Breast epithelium (tissue), 4 donors: ENCODE data around the gene SLC39A11. TPM values are rescaled to one million over a fixed set of nuclear protein-coding genes. Genes with fewer than 3 reads are reported as not detected.

Experiments
- DNase-seq, 2 donors: peaks; one replicate each; pipeline ENCODE4 v3.0.0-alpha.2; 2019; ENCODE audit warnings: low spot score in 2 of 2
- H3K27ac ChIP-seq, 2 donors: fragments of 200-600 bp; sonication (generic) in 1 of 2; one replicate each; pipeline ENCODE4 v1.5.1; 2016 to 2019; ENCODE audit warnings: mild to moderate bottlenecking in 1 of 2
- H3K27me3 ChIP-seq, 2 donors: fragments of 200-600 bp; sonication (generic) in 1 of 2; one replicate each; pipeline versions ENCODE4 v1.5.1 to v1.6.0; 2017 to 2019; ENCODE audit warnings: control low read depth in 1 of 2, mild to moderate bottlenecking in 1 of 2
- H3K36me3 ChIP-seq: fragments of 200-600 bp; one replicate; pipeline ENCODE4 v1.5.1; 2019
- H3K4me1 ChIP-seq, 2 donors: fragments of 200-600 bp; sonication (generic); one replicate each; pipeline ENCODE4 v1.5.1; 2016 to 2019; ENCODE audit warnings: control low read depth in 1 of 2
- H3K4me3 ChIP-seq, 3 donors: fragments of 200-600 bp; sonication (generic); 1 replicate in 2 of 3; 2 replicates in 1 of 3; pipeline ENCODE4 v1.5.1; 2016 to 2019; ENCODE audit warnings: mild to moderate bottlenecking in 3 of 3, moderate library complexity in 2 of 3
- H3K9me3 ChIP-seq, 2 donors: fragments of 200-600 bp; sonication (generic) in 1 of 2; one replicate each; pipeline ENCODE4 v1.5.1; 2016 to 2019; ENCODE audit warnings: control low read depth in 1 of 2
- CTCF ChIP-seq, 3 donors: fragments of 450-650 bp; IDR thresholded peaks; one replicate each; pipeline ENCODE4 v1.5.1; 2016 to 2017; ENCODE audit warnings: antibody characterized with exemption in 3 of 3, mild to moderate bottlenecking in 3 of 3, moderate library complexity in 3 of 3
- POLR2A ChIP-seq: fragments of 450-650 bp; IDR thresholded peaks from one replicate; pipeline ENCODE4 v1.6.1; 2016; ENCODE audit warnings: antibody characterized with exemption, mild to moderate bottlenecking, moderate library complexity
- POLR2AphosphoS5 ChIP-seq, 3 donors: sonication (generic); formaldehyde crosslinking; IDR thresholded peaks; one replicate each; pipeline ENCODE4 v1.6.1; 2017; ENCODE audit warnings: antibody characterized with exemption in 3 of 3
- intact Hi-C: fragments of 100-400 bp; cut with DNase I; formaldehyde crosslinking; loops from one replicate; pipeline ENCODE4 v1.15.1; 2023; ENCODE audit warnings: low total_unique reads
- total RNA-seq, 3 donors: library from RNA; depleted of rRNA; stranded (reverse); fragments of >200 nt; gene quantifications; one replicate each; pipeline ENCODE4 v1.1.0, GENCODE V29; 2016

Gene SLC39A11
- total RNA-seq, 3 donors from 2014 or later, result 31.8 to 54.6 (median 47.0) TPM

- no peak for DNase-seq
- no peak for TF ChIP-seq POLR2AphosphoS5 (IDR thresholded peaks at IDR 0.05)
- intact Hi-C loops, result no loop called here
These were observed 204.6 kb downstream of the SLC39A11 start for GRCh38 chr17:72887917-72888316.

DNA sequence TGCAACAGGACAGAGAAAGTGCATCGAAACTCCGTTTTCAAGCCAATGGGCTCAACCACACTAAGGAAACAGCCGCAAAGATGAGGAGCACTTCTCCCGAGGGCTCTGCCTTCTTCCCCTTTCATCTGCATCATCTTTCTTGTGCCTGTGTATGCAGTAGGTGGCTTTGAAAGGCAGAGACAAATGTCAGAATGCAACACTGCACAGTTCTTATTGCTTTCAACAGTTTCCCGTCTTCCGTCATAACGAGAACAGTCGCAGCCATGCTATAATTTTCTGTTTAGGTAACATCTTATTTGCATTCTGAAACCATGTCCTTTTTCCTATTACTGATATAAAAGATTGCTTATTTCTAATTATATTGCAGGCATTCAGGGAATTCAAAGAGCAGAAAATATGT, 205.2 kb downstream of the SLC39A11 start:
- DNase-seq, result no peak
- H3K4me3 ChIP-seq, result no peak overlapping the region
- H3K4me1 ChIP-seq, result no peaks in the 10 kb centered on the region
- TF ChIP-seq CTCF (IDR thresholded peaks at IDR 0.05), result no peak
- TF ChIP-seq POLR2A, result no peak
- no peak for TF ChIP-seq POLR2AphosphoS5 (IDR thresholded peaks at IDR 0.05)
- no peaks in the 10 kb centered on the region for H3K27me3 ChIP-seq
- no peaks in the 10 kb centered on the region for H3K9me3 ChIP-seq
- no peak overlapping the region for H3K27ac ChIP-seq
- intact Hi-C loops, result no loop called here
- H3K36me3 ChIP-seq, result no peaks in the 10 kb centered on the region

More at GRCh38 chr17:72887917-72888316, 204.6 kb downstream of the SLC39A11 start:
- Histone ChIP-seq H3K27ac (no peak overlapping the region), H3K27me3 (no peaks in the 10 kb centered on the region), H3K4me3 (no peak overlapping the region), H3K36me3 (no peaks in the 10 kb centered on the region), H3K4me1 (no peaks in the 10 kb centered on the region), H3K9me3 (no peaks in the 10 kb centered on the region)

- intact Hi-C loops, result no loop called here
- no peaks in the 10 kb centered on the region for H3K4me1 ChIP-seq
- H3K27ac ChIP-seq, result no peak overlapping the region
- H3K4me3 ChIP-seq, result no peak overlapping the region
- H3K9me3 ChIP-seq, result no peaks in the 10 kb centered on the region
- TF ChIP-seq POLR2A, result no peak
- no peak for TF ChIP-seq POLR2AphosphoS5 (IDR thresholded peaks at IDR 0.05)
- no peak for TF ChIP-seq CTCF (IDR thresholded peaks at IDR 0.05)
- H3K27me3 ChIP-seq, result no peaks in the 10 kb centered on the region
- no peak for DNase-seq
- H3K36me3 ChIP-seq, result no peaks in the 10 kb centered on the region
These were observed 205.9 kb downstream of the SLC39A11 start for GRCh38 chr17:72886622-72887021.

DNA sequence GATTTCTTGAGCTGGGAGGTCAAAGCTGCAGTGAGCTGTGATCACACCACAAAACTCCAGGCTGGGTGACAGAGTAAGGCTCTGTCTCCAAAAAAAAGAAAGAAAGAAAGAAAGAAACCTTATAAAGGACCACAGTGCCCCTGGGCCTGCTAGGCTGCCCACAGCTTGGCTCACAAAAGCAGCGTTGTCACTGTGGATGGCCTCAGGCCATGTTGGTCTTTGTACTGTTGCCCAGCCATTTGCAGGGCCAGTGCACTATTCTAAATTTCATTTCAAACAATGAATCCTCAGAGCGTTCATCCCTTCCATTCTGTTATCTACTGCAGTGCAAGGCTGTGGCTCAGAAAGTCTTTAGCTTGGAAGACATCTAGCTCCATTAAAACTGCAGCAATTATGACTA, 208.4 kb downstream of the SLC39A11 start:
- no peak for DNase-seq
- Histone ChIP-seq H3K27me3 (no peaks in the 10 kb centered on the region), H3K4me1 (no peaks in the 10 kb centered on the region), H3K27ac (no peak overlapping the region), H3K4me3 (no peak overlapping the region), H3K36me3 (no peaks in the 10 kb centered on the region), H3K9me3 (peaks cover 12% of the 10 kb centered on the region in 2 donors)
- intact Hi-C loops, result no loop called here
- TF ChIP-seq POLR2AphosphoS5 (IDR thresholded peaks at IDR 0.05) (no peak), POLR2A (no peak), CTCF (IDR thresholded peaks at IDR 0.05) (no peak)

GRCh38 chr17:72883351-72883750, 209.1 kb downstream of the SLC39A11 start:
- Histone ChIP-seq H3K27ac (no peak overlapping the region), H3K4me3 (no peak overlapping the region), H3K9me3 (peaks cover 12% of the 10 kb centered on the region in 2 donors), H3K27me3 (no peaks in the 10 kb centered on the region), H3K4me1 (no peaks in the 10 kb centered on the region), H3K36me3 (no peaks in the 10 kb centered on the region)
- no peak for TF ChIP-seq POLR2AphosphoS5 (IDR thresholded peaks at IDR 0.05)
- no peak for TF ChIP-seq POLR2A
- TF ChIP-seq CTCF (IDR thresholded peaks at IDR 0.05), result no peak
- intact Hi-C loops, result no loop called here
- no peak for DNase-seq

- Histone ChIP-seq H3K9me3 (peaks cover 12% of the 10 kb centered on the region in 2 donors), H3K36me3 (no peaks in the 10 kb centered on the region), H3K27me3 (no peaks in the 10 kb centered on the region), H3K27ac (no peak overlapping the region), H3K4me3 (no peak overlapping the region), H3K4me1 (no peaks in the 10 kb centered on the region)
- TF ChIP-seq POLR2A (no peak), POLR2AphosphoS5 (IDR thresholded peaks at IDR 0.05) (no peak), CTCF (IDR thresholded peaks at IDR 0.05) (no peak)
- no peak for DNase-seq
- intact Hi-C loops, result no loop called here
These were observed 210.1 kb downstream of the SLC39A11 start for GRCh38 chr17:72882426-72882825.
